Ascending aorta (tissue), 2 donors: Measurements from ENCODE around the gene TLE2. TPM values are rescaled to one million over a fixed set of nuclear protein-coding genes. Genes with fewer than 3 reads are reported as not detected.

Experiments
- DNase-seq, 2 donors: peaks; one replicate each; pipeline ENCODE4 v3.0.0-alpha.2; 2019; ENCODE audit warnings: low spot score in 2 of 2
- H3K27ac ChIP-seq, 2 donors: fragments of 200-600 bp; sonication (generic); one replicate each; pipeline ENCODE4 v1.5.1; 2016 to 2017; ENCODE audit warnings: mild to moderate bottlenecking in 1 of 2
- H3K27me3 ChIP-seq: fragments of 200-600 bp; sonication (generic); one replicate; pipeline ENCODE4 v1.5.1; 2017
- H3K36me3 ChIP-seq, 2 donors: fragments of 200-600 bp; sonication (generic); one replicate each; pipeline ENCODE4 v1.5.1; 2016
- H3K4me1 ChIP-seq, 2 donors: fragments of 200-600 bp; sonication (generic); one replicate each; pipeline ENCODE4 v1.5.1; 2016 to 2017; ENCODE audit warnings: mild to moderate bottlenecking in 1 of 2
- H3K4me3 ChIP-seq, 2 donors: fragments of 200-600 bp; sonication (generic); one replicate each; pipeline ENCODE4 v1.5.1; 2016 to 2017; ENCODE audit warnings: mild to moderate bottlenecking in 1 of 2
- H3K9me3 ChIP-seq, 2 donors: fragments of 200-600 bp; sonication (generic); one replicate each; pipeline ENCODE4 v1.5.1; 2016
- intact Hi-C: fragments of 100-400 bp; cut with DNase I; formaldehyde crosslinking; loops from one replicate; pipeline ENCODE4 v1.15.1; 2023
- total RNA-seq: library from RNA; depleted of rRNA; stranded (reverse); fragments of >200 nt; gene quantifications from one replicate; pipeline ENCODE4 v1.1.0, GENCODE V29; 2016
- TF ChIP-seq, protein P1 (sequence below), 3 experiments: fragments of 200-600 bp in 2 of 3; fragments of 450-650 bp in 1 of 3; sonication (generic) in 2 of 3; IDR thresholded peaks; one replicate each; pipeline ENCODE4 v1.5.1; 2016 to 2019; ENCODE audit warnings: antibody characterized with exemption in 3 of 3, mild to moderate bottlenecking in 1 of 3, moderate library complexity in 1 of 3

TLE2 gene
- total RNA-seq, 1 donor from 2014 or later, result 86.3 TPM

DNA sequence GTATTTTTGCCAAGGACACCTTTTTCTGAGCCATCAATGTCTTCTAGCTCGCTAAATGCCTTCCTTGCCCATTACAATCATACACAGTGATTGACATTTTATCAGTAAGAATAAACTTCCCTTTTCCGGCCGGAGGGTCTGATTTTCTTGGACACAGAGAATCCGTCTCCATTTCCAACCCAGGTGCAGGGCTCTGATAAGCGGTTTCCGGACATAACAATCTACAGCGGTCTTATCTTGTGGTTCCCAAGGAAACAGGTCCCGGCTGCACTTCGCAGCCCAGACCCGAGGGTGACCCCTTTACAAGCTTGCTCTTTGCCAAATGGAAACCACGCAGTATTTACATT is 79.2 kb downstream of the TLE2 start:
- intact Hi-C loops, result loop anchor here (1.0 to 5.0 kb wide), 8 partner anchors 27 to 235 kb away; partner anchors contain the start of genes GNA11, NCLN, TLE5 and TLE6
- peak overlapping the region; percentile 97 for H3K27ac ChIP-seq

More for the DNA sequence above, 79.2 kb downstream of the TLE2 start:
- Histone ChIP-seq H3K27me3 (no peaks in the 10 kb centered on the region), H3K4me3 (peak overlapping the region; percentile 83 to 86), H3K9me3 (no peaks in the 10 kb centered on the region), H3K36me3 (no peaks in the 10 kb centered on the region), H3K4me1 (peaks cover 6 to 12% of the 10 kb centered on the region in 2 donors)
- DNase-seq, result no peak
- TF ChIP-seq, protein P1, sequence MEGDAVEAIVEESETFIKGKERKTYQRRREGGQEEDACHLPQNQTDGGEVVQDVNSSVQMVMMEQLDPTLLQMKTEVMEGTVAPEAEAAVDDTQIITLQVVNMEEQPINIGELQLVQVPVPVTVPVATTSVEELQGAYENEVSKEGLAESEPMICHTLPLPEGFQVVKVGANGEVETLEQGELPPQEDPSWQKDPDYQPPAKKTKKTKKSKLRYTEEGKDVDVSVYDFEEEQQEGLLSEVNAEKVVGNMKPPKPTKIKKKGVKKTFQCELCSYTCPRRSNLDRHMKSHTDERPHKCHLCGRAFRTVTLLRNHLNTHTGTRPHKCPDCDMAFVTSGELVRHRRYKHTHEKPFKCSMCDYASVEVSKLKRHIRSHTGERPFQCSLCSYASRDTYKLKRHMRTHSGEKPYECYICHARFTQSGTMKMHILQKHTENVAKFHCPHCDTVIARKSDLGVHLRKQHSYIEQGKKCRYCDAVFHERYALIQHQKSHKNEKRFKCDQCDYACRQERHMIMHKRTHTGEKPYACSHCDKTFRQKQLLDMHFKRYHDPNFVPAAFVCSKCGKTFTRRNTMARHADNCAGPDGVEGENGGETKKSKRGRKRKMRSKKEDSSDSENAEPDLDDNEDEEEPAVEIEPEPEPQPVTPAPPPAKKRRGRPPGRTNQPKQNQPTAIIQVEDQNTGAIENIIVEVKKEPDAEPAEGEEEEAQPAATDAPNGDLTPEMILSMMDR (IDR thresholded peaks at IDR 0.05), result no peak

Other genes starting within 250 kb of the TLE2 start
- 29.8 TPM for gene SGTA, start 246.0 kb downstream of the TLE2 start, total RNA-seq
- gene THOP1, start 243.8 kb downstream of the TLE2 start, total RNA-seq, result 67.3 TPM
- gene ZNF554, start 209.4 kb downstream of the TLE2 start, total RNA-seq, result 1.1 TPM
- gene ZNF555, start 187.8 kb downstream of the TLE2 start, total RNA-seq, result 6.8 TPM
- gene ZNF556, start 161.9 kb downstream of the TLE2 start, total RNA-seq, result not detected
- 9.8 TPM for gene ZNF57, start 128.4 kb downstream of the TLE2 start, total RNA-seq
- 3.0 TPM for gene ZNF77, start 84.3 kb downstream of the TLE2 start, total RNA-seq
- gene TLE6, start 51.7 kb downstream of the TLE2 start, total RNA-seq, result not detected
- gene TLE5, start 33.2 kb upstream of the TLE2 start, total RNA-seq, result 559 TPM
- 178 TPM for gene GNA11, start 65.1 kb upstream of the TLE2 start, total RNA-seq
- gene GNA15, start 106.8 kb upstream of the TLE2 start, total RNA-seq, result 7.1 TPM
- 4.9 TPM for gene S1PR4, start 149.5 kb upstream of the TLE2 start, total RNA-seq
- 118 TPM for gene NCLN, start 156.7 kb upstream of the TLE2 start, total RNA-seq
- gene CELF5, start 195.4 kb upstream of the TLE2 start, total RNA-seq, result not detected